WERI-Rb-1 (cell line): ENCODE measurements around the gene TXNRD1.

Experiments used
- DNase-seq: peaks from one replicate; pipeline ENCODE4 v3.0.0-alpha.2; 2020
- H3K27ac ChIP-seq: fragments of 250-450 bp; sonication (Bioruptor Pico); 2 replicates; pipeline ENCODE4 v1.5.1; 2020; ENCODE audit warnings: mild to moderate bottlenecking, moderate library complexity
- H3K27me3 ChIP-seq: fragments of 250-450 bp; sonication (Bioruptor Pico); 2 replicates; pipeline ENCODE4 v1.5.1; 2021; ENCODE audit warnings: mild to moderate bottlenecking, low read depth, moderate library complexity; ENCODE audit not compliant: insufficient read depth, severe bottlenecking
- H3K36me3 ChIP-seq: fragments of 250-450 bp; sonication (Bioruptor Pico); 2 replicates; pipeline ENCODE4 v1.5.1; 2020; ENCODE audit warnings: mild to moderate bottlenecking, moderate library complexity
- H3K4me3 ChIP-seq: 2 replicates; pipeline ENCODE4 v1.5.1; 2011; ENCODE audit warnings: low read depth, mild to moderate bottlenecking, control low read depth, low read length
- H3K9me3 ChIP-seq: fragments of 250-450 bp; sonication (Bioruptor Pico); 2 replicates; pipeline ENCODE4 v1.5.1; 2021; ENCODE audit warnings: mild to moderate bottlenecking, moderate library complexity; ENCODE audit not compliant: severe bottlenecking
- CTCF ChIP-seq: IDR thresholded peaks from 2 replicates; pipeline ENCODE4 v1.5.1; 2011; ENCODE audit warnings: low read depth, mild to moderate bottlenecking, control low read depth, inconsistent platforms, low read length

Gene TXNRD1

GRCh38 chr12:104356231-104357115 lies 140.9 kb downstream of the TXNRD1 start:
- Histone ChIP-seq H3K36me3 (peaks cover 3% of the 10 kb centered on the region; the same call in 1 of the 2 replicates), H3K4me3 (no peak overlapping the region), H3K9me3 (no peaks in the 10 kb centered on the region), H3K27ac (no peak overlapping the region), H3K27me3 (no peaks in the 10 kb centered on the region)
- TF ChIP-seq CTCF: no peak
- DNase-seq: no peak

- TF ChIP-seq CTCF: no peak
- H3K9me3 ChIP-seq: no peaks in the 10 kb centered on the region
- H3K27ac ChIP-seq: no peak overlapping the region
- H3K36me3 ChIP-seq: no peaks in the 10 kb centered on the region; the same call in 1 of the 2 replicates
- no peaks in the 10 kb centered on the region for H3K27me3 ChIP-seq
- H3K4me3 ChIP-seq: no peak overlapping the region
- DNase-seq: no peak
Measured at GRCh38 chr12:104357421-104357952, 141.9 kb downstream of the TXNRD1 start.

GRCh38 chr12:104358353-104359003 lies 142.9 kb downstream of the TXNRD1 start:
- H3K27ac ChIP-seq: no peak overlapping the region
- DNase-seq: peak; percentile 56
- H3K27me3 ChIP-seq: no peaks in the 10 kb centered on the region
- no peak overlapping the region for H3K4me3 ChIP-seq
- no peaks in the 10 kb centered on the region for H3K9me3 ChIP-seq
- H3K36me3 ChIP-seq: no peaks in the 10 kb centered on the region
- TF ChIP-seq CTCF: peak; percentile 92

DNA sequence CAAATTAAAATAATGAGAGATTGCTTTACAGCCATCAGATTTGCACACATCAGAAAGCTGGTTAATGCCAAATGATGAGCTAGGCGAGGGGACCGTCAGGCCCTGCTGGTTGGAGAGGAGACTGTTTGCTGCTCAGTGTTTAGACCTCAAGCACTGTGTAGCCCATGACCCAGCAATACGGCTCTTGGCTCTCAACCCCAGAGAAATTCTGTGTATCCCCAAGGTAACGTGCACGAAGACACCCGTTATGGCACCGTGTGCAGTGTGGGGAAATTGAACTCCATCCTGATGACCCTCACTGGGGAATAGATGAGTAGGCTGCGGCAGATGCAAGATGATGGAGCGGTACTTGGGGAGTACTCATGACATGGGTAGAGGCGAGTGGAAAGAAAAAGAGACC lies 143.6 kb downstream of the TXNRD1 start:
- Histone ChIP-seq H3K36me3 (no peaks in the 10 kb centered on the region), H3K27ac (no peak overlapping the region), H3K27me3 (no peaks in the 10 kb centered on the region), H3K4me3 (no peak overlapping the region), H3K9me3 (no peaks in the 10 kb centered on the region)
- TF ChIP-seq CTCF: no peak
- DNase-seq: no peak

DNA sequence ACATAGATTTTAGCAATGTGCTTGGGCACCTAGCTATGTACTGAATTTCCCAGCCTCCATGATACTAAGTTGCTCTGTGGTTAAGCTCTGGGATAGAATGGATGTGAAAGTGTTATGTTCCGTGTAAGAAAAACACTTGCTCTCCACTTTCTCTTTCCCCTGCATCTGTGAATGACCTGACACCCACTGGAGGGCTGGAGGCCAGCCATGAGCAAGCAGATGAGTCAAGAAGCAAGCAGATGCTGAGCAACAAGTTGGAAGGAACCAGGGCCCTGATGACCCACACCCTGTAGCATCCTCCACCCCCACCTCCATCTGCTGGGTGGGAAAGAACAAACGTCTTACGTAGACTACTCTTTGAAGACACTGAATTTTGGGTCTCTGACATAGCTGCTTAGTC lies 144.6 kb downstream of the TXNRD1 start:
- Histone ChIP-seq H3K4me3 (no peak overlapping the region), H3K27ac (no peak overlapping the region), H3K9me3 (no peaks in the 10 kb centered on the region), H3K27me3 (no peaks in the 10 kb centered on the region), H3K36me3 (no peaks in the 10 kb centered on the region)
- no peak for TF ChIP-seq CTCF
- DNase-seq: no peak
